Activated B cell treated with CpG ODN at 0.5 μM for 24 hours (primary cell): ENCODE measurements around the gene DLGAP4. TPM values are rescaled to one million over a fixed set of nuclear protein-coding genes. Genes with fewer than 3 reads are reported as not detected.

Experiments
- ATAC-seq: fragments of 200-7000 bp; cut with Tn5 transposase; one replicate; pipeline ENCODE4 v1.10.0; 2021; ENCODE audit warnings: low read depth, mild to moderate bottlenecking, moderate library complexity
- CTCF ChIA-PET: fragments of 350-600 bp; sonication (Branson Sonifier 250); formaldehyde crosslinking; loops from one replicate; lab custom pipeline; 2021; ENCODE audit warnings: antibody characterized with exemption; lab: Charles Lee
- POLR2A ChIA-PET: fragments of 350-600 bp; sonication (Branson Sonifier 250); formaldehyde crosslinking; loops from one replicate; lab custom pipeline; 2021; ENCODE audit warnings: antibody characterized with exemption; lab: Charles Lee
- DNase-seq: peaks from one replicate; pipeline ENCODE4 v3.0.0; 2022
- H3K27ac Mint-ChIP-seq: one replicate; pipeline ENCODE4 v1.8.0; 2020; ENCODE audit warnings: mixed read lengths
- H3K27me3 Mint-ChIP-seq: one replicate; pipeline ENCODE4 v1.8.0; 2021; ENCODE audit warnings: mixed read lengths
- H3K36me3 Mint-ChIP-seq: one replicate; pipeline ENCODE4 v1.8.0; 2021; ENCODE audit warnings: low read depth, mixed read lengths
- H3K4me1 Mint-ChIP-seq: one replicate; pipeline ENCODE4 v1.8.0; 2021; ENCODE audit warnings: mixed read lengths
- H3K4me3 Mint-ChIP-seq: one replicate; pipeline ENCODE4 v1.8.0; 2020; ENCODE audit warnings: mild to moderate bottlenecking, mixed read lengths
- H3K9me3 Mint-ChIP-seq: one replicate; pipeline ENCODE4 v1.8.0; 2020; ENCODE audit warnings: mixed read lengths
- CTCF ChIP-seq: fragments of 200-600 bp; IDR thresholded peaks from one replicate; pipeline ENCODE4 v1.8.0; 2022; ENCODE audit warnings: antibody characterized with exemption, mild to moderate bottlenecking
- intact Hi-C: fragments of 100-400 bp; cut with micrococcal nuclease; formaldehyde crosslinking; loops from one replicate; pipeline ENCODE4 v1.15.1; 2024
- total RNA-seq: library from RNA; stranded (reverse); gene quantifications from 2 replicates; pipeline ENCODE4 v1.2.3, GENCODE V29; 2022

Gene DLGAP4
- total RNA-seq, 1 donor from 2014 or later, result 38.7 TPM

GRCh38 chr20:36483919-36484808 is 178.0 kb downstream of the DLGAP4 start:
- Mint-ChIP-seq H3K4me3 (no peak overlapping the region), H3K36me3 (peaks cover 2% of the 10 kb centered on the region), H3K9me3 (no peaks in the 10 kb centered on the region), H3K27me3 (no peaks in the 10 kb centered on the region), H3K27ac (no peak overlapping the region), H3K4me1 (peaks cover 28% of the 10 kb centered on the region)
- CTCF ChIA-PET, result no interaction called here
- ATAC-seq (no peak), DNase-seq (no peak)
- intact Hi-C loops, result no loop called here
- no peak for TF ChIP-seq CTCF
- POLR2A ChIA-PET, result interaction anchor here (1.0 kb wide), 1 partner anchor 13 kb away, joined by 3 read pairs; no protein-coding TSS in a partner anchor

DNA sequence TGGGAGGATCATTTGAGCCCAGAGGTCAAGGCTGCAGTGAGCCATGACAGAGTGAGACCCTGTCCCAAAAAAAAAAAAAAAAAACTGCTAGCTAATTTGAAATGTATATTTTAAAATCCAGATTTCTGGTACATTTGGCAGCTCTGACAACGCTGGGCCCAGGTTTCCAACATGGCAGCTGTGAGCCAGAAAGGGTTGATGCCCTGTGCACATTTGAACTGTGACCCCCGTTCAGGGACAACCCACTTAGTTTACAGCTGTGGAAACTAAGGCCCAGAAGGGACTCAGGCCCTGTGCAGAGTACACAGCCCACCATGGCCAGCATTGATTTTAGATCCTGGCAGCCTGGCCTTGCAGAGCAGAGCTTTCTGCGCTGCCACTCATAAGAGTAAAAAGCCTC is 179.1 kb downstream of the DLGAP4 start:
- H3K36me3 Mint-ChIP-seq, result peaks cover 4% of the 10 kb centered on the region
- TF ChIP-seq CTCF, result no peak
- H3K27ac Mint-ChIP-seq, result no peak overlapping the region
- peaks cover 33% of the 10 kb centered on the region for H3K4me1 Mint-ChIP-seq
- ATAC-seq (no peak), DNase-seq (no peak)
- ChIA-PET CTCF (no interaction called here), POLR2A (interaction anchor here (0.6 to 1.0 kb wide), 2 partner anchors 15 to 696 kb away, joined by 3 read pairs; no protein-coding TSS in a partner anchor)
- no peak overlapping the region for H3K4me3 Mint-ChIP-seq
- intact Hi-C loops, result no loop called here
- H3K27me3 Mint-ChIP-seq, result no peaks in the 10 kb centered on the region
- no peaks in the 10 kb centered on the region for H3K9me3 Mint-ChIP-seq

GRCh38 chr20:36487069-36487468 is 180.9 kb downstream of the DLGAP4 start:
- intact Hi-C loops, result no loop called here
- peaks cover 44% of the 10 kb centered on the region for H3K4me1 Mint-ChIP-seq
- H3K27ac Mint-ChIP-seq, result no peak overlapping the region
- no peaks in the 10 kb centered on the region for H3K9me3 Mint-ChIP-seq
- no peak for TF ChIP-seq CTCF
- POLR2A ChIA-PET, result no interaction called here
- ATAC-seq (no peak), DNase-seq (no peak)
- H3K4me3 Mint-ChIP-seq, result no peak overlapping the region
- no peaks in the 10 kb centered on the region for H3K27me3 Mint-ChIP-seq
- peaks cover 4% of the 10 kb centered on the region for H3K36me3 Mint-ChIP-seq
- CTCF ChIA-PET, result no interaction called here

GRCh38 chr20:36490191-36490590 is 184.1 kb downstream of the DLGAP4 start:
- peaks cover 11% of the 10 kb centered on the region for H3K36me3 Mint-ChIP-seq
- CTCF ChIA-PET, result no interaction called here
- TF ChIP-seq CTCF, result no peak
- H3K4me3 Mint-ChIP-seq, result no peak overlapping the region
- DNase-seq, result no peak
- H3K27me3 Mint-ChIP-seq, result no peaks in the 10 kb centered on the region
- no peak overlapping the region for H3K27ac Mint-ChIP-seq
- POLR2A ChIA-PET, result no interaction called here
- intact Hi-C loops, result no loop called here
- no peaks in the 10 kb centered on the region for H3K9me3 Mint-ChIP-seq
- no peak for ATAC-seq
- H3K4me1 Mint-ChIP-seq, result peaks cover 41% of the 10 kb centered on the region

GRCh38 chr20:36491901-36492617 is 185.9 kb downstream of the DLGAP4 start:
- POLR2A ChIA-PET, result interaction anchor here (1.3 kb wide), 1 partner anchor 21 kb away, joined by 3 read pairs; no protein-coding TSS in a partner anchor
- CTCF ChIA-PET, result interaction anchor here (0.7 to 1.7 kb wide), 4 partner anchors 10 to 289 kb away, joined by 3 to 7 read pairs (median 3); no protein-coding TSS in a partner anchor
- ATAC-seq (peak; percentile 86), DNase-seq (no peak)
- no peaks in the 10 kb centered on the region for H3K9me3 Mint-ChIP-seq
- peak overlapping the region; percentile 75 for H3K27ac Mint-ChIP-seq
- TF ChIP-seq CTCF, result no peak
- H3K4me3 Mint-ChIP-seq, result no peak overlapping the region
- no peaks in the 10 kb centered on the region for H3K27me3 Mint-ChIP-seq
- intact Hi-C loops, result loop anchor here (2.0 kb wide), 1 partner anchor 289 kb away; no protein-coding TSS in a partner anchor
- H3K36me3 Mint-ChIP-seq, result peaks cover 22% of the 10 kb centered on the region
- peaks cover 36% of the 10 kb centered on the region for H3K4me1 Mint-ChIP-seq
